HEK293 (cell line): ENCODE results near the gene ZRANB1.

Source experiments
- KLF1 ChIP-seq: fragments of 450-650 bp; formaldehyde crosslinking; IDR thresholded peaks from 2 replicates; pipeline ENCODE4 v1.5.1; 2016; ENCODE audit warnings: missing biosample characterization, missing genetic modification characterization
- MYNN ChIP-seq: fragments of 450-650 bp; formaldehyde crosslinking; IDR thresholded peaks from 2 replicates; pipeline ENCODE4 v1.5.1; 2016; ENCODE audit warnings: missing biosample characterization, missing genetic modification characterization, borderline replicate concordance
- MZF1 ChIP-seq: fragments of 450-650 bp; formaldehyde crosslinking; IDR thresholded peaks from 2 replicates; pipeline ENCODE4 v1.5.1; 2017; ENCODE audit warnings: missing biosample characterization, missing genetic modification characterization, borderline replicate concordance
- SALL2 ChIP-seq: fragments of 450-650 bp; formaldehyde crosslinking; IDR thresholded peaks from 2 replicates; pipeline ENCODE4 v1.5.0; 2017; ENCODE audit warnings: missing biosample characterization, mild to moderate bottlenecking, missing genetic modification characterization, borderline replicate concordance
- TCF7L2 ChIP-seq: IDR thresholded peaks from 2 replicates; pipeline ENCODE4 v1.6.1; 2011; ENCODE audit warnings: low read depth, mild to moderate bottlenecking, inconsistent platforms, low read length, moderate library complexity, borderline replicate concordance
- TRIM28 ChIP-seq: IDR thresholded peaks from 2 replicates; pipeline ENCODE4 v1.6.1; 2011; ENCODE audit warnings: low read length, control low read depth, borderline replicate concordance
- YY1 ChIP-seq: fragments of 450-650 bp; formaldehyde crosslinking; IDR thresholded peaks from 2 replicates; pipeline ENCODE4 v1.5.1; 2018; ENCODE audit warnings: missing biosample characterization, missing genetic modification characterization
- ZNF48 ChIP-seq: fragments of 450-650 bp; formaldehyde crosslinking; IDR thresholded peaks from 2 replicates; pipeline ENCODE4 v1.5.1; 2016; ENCODE audit warnings: missing biosample characterization, missing genetic modification characterization
- ZNF629 ChIP-seq: fragments of 450-650 bp; formaldehyde crosslinking; IDR thresholded peaks from 2 replicates; pipeline ENCODE4 v1.5.1; 2017; ENCODE audit warnings: missing biosample characterization, missing genetic modification characterization
- ZNF660 ChIP-seq: fragments of 450-650 bp; IDR thresholded peaks from 2 replicates; pipeline ENCODE4 v1.5.1; 2018; ENCODE audit warnings: missing biosample characterization, mild to moderate bottlenecking, missing genetic modification characterization
- ZSCAN16 ChIP-seq: fragments of 450-650 bp; formaldehyde crosslinking; IDR thresholded peaks from 2 replicates; pipeline ENCODE4 v1.5.1; 2016; ENCODE audit warnings: missing biosample characterization, missing genetic modification characterization
- TF ChIP-seq, protein P1 (sequence below): fragments of 450-650 bp; formaldehyde crosslinking; IDR thresholded peaks from 2 replicates; pipeline ENCODE4 v1.5.1; 2016; ENCODE audit warnings: missing biosample characterization, missing genetic modification characterization
- TF ChIP-seq, protein P2 (sequence below): fragments of 450-650 bp; formaldehyde crosslinking; IDR thresholded peaks from 2 replicates; pipeline ENCODE4 v1.5.1; 2016; ENCODE audit warnings: missing biosample characterization, missing genetic modification characterization
- TF ChIP-seq, protein P3 (sequence below): fragments of 450-650 bp; formaldehyde crosslinking; optimal IDR thresholded peaks from 2 replicates; pipeline ENCODE3; 2016; ENCODE audit warnings: missing biosample characterization, mild to moderate bottlenecking, missing genetic modification characterization

DNA sequence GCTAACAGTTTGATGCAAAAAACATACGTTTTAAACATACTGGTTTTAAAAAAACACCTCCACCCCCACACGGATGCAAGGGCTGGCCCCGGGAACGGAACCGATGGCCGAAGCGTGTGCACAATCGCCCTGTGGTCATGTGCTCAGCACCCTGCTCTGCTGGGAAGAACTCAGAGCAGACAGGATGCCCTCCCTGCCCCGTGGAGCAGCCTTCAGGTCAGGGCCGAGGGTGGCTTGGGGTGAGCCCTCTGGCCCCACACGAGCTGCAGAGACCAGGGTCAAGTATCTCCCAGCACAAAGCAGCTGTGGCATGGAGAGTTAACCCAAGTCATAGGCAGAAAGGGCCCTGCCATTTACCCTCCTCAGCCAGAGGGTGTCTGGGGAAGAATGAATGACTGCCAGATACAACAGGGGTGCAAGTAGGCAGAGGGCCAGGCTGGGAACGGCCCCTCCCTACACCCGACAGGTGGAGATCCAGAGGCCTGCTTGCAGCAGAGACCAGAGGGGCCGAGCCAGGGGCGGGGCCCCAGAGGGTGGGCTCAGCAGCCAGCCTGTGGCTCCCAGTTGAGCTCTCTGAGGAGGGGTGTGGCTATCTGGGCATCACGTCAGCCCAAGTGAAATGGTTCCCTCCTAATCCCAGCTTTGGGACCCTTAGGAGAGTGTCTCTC is 56.8 kb downstream of the ZRANB1 start:
- TF ChIP-seq, protein P1, sequence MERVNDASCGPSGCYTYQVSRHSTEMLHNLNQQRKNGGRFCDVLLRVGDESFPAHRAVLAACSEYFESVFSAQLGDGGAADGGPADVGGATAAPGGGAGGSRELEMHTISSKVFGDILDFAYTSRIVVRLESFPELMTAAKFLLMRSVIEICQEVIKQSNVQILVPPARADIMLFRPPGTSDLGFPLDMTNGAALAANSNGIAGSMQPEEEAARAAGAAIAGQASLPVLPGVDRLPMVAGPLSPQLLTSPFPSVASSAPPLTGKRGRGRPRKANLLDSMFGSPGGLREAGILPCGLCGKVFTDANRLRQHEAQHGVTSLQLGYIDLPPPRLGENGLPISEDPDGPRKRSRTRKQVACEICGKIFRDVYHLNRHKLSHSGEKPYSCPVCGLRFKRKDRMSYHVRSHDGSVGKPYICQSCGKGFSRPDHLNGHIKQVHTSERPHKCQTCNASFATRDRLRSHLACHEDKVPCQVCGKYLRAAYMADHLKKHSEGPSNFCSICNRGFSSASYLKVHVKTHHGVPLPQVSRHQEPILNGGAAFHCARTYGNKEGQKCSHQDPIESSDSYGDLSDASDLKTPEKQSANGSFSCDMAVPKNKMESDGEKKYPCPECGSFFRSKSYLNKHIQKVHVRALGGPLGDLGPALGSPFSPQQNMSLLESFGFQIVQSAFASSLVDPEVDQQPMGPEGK (tag by site-specific recombination) = no peak
- TF ChIP-seq MYNN (tag by site-specific recombination) (no peak), TRIM28 (no peak), ZSCAN16 (tag by site-specific recombination) (no peak), TCF7L2 (no peak), ZNF660 (tag by site-specific recombination) (no peak), ZNF48 (tag by site-specific recombination) (no peak), SALL2 (tag by site-specific recombination) (no peak), MZF1 (tag by site-specific recombination) (no peak), KLF1 (tag by site-specific recombination) (no peak), ZNF629 (tag by site-specific recombination) (no peak), YY1 (tag by site-specific recombination) (no peak)
- TF ChIP-seq, protein P2, sequence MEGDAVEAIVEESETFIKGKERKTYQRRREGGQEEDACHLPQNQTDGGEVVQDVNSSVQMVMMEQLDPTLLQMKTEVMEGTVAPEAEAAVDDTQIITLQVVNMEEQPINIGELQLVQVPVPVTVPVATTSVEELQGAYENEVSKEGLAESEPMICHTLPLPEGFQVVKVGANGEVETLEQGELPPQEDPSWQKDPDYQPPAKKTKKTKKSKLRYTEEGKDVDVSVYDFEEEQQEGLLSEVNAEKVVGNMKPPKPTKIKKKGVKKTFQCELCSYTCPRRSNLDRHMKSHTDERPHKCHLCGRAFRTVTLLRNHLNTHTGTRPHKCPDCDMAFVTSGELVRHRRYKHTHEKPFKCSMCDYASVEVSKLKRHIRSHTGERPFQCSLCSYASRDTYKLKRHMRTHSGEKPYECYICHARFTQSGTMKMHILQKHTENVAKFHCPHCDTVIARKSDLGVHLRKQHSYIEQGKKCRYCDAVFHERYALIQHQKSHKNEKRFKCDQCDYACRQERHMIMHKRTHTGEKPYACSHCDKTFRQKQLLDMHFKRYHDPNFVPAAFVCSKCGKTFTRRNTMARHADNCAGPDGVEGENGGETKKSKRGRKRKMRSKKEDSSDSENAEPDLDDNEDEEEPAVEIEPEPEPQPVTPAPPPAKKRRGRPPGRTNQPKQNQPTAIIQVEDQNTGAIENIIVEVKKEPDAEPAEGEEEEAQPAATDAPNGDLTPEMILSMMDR (tag by site-specific recombination) = no peak
- TF ChIP-seq, protein P3, sequence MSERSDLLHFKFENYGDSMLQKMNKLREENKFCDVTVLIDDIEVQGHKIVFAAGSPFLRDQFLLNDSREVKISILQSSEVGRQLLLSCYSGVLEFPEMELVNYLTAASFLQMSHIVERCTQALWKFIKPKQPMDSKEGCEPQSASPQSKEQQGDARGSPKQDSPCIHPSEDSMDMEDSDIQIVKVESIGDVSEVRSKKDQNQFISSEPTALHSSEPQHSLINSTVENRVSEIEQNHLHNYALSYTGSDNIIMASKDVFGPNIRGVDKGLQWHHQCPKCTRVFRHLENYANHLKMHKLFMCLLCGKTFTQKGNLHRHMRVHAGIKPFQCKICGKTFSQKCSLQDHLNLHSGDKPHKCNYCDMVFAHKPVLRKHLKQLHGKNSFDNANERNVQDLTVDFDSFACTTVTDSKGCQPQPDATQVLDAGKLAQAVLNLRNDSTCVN (tag by site-specific recombination) = no peak
